KOPT-K1 (cell line): ENCODE data around the gene MEOX2.

Experiments
- H3K27ac ChIP-seq: fragments of 200-600 bp; sonication (generic); 2 replicates; pipeline ENCODE4 v1.5.1; 2016; ENCODE audit warnings: antibody characterized with exemption, mild to moderate bottlenecking, low read depth, low read length; ENCODE audit not compliant: poor library complexity, severe bottlenecking
- H3K36me3 ChIP-seq: fragments of 200-600 bp; sonication (generic); 2 replicates; pipeline ENCODE4 v1.5.1; 2017; ENCODE audit warnings: antibody characterized with exemption, mild to moderate bottlenecking, low read length, moderate library complexity; ENCODE audit not compliant: insufficient read depth
- H3K9me3 ChIP-seq: fragments of 200-600 bp; sonication (generic); 2 replicates; pipeline ENCODE4 v1.5.1; 2017; ENCODE audit warnings: antibody characterized with exemption, low read length, mild to moderate bottlenecking; ENCODE audit not compliant: insufficient read depth, poor library complexity, severe bottlenecking

The MEOX2 gene

DNA sequence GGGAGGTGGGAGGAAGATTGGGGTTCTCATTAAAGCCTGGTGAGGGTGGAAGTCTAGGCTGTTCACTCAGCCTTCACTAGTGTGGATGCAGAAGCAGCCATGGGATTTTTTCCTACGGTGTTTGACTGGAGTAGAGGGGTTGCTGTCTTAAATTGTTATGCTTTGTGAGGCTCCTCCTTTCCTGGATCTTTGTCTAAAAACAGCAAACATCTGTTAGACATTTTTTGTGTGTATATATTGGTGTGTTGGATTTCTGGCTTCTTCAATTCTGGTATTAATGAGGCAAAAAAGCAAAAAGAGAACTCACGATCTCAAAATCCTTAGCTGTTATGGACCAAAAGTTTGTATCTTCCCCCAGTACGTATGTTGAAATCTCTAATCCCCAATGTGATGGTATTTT is 28.2 kb downstream of the MEOX2 start:
- no peaks in the 10 kb centered on the region for H3K36me3 ChIP-seq
- no peak overlapping the region for H3K27ac ChIP-seq
- no peaks in the 10 kb centered on the region for H3K9me3 ChIP-seq

GRCh38 chr7:15652776-15653290 is 33.6 kb downstream of the MEOX2 start:
- Histone ChIP-seq H3K36me3 (no peaks in the 10 kb centered on the region), H3K9me3 (no peaks in the 10 kb centered on the region), H3K27ac (no peak overlapping the region)

- no peaks in the 10 kb centered on the region for H3K36me3 ChIP-seq
- no peak overlapping the region for H3K27ac ChIP-seq
- H3K9me3 ChIP-seq = no peaks in the 10 kb centered on the region
These were observed 34.8 kb downstream of the MEOX2 start for GRCh38 chr7:15651693-15652092.

- H3K36me3 ChIP-seq = no peaks in the 10 kb centered on the region
- H3K27ac ChIP-seq = no peak overlapping the region
- no peaks in the 10 kb centered on the region for H3K9me3 ChIP-seq
These were observed 35.7 kb downstream of the MEOX2 start for GRCh38 chr7:15650787-15651186.

DNA sequence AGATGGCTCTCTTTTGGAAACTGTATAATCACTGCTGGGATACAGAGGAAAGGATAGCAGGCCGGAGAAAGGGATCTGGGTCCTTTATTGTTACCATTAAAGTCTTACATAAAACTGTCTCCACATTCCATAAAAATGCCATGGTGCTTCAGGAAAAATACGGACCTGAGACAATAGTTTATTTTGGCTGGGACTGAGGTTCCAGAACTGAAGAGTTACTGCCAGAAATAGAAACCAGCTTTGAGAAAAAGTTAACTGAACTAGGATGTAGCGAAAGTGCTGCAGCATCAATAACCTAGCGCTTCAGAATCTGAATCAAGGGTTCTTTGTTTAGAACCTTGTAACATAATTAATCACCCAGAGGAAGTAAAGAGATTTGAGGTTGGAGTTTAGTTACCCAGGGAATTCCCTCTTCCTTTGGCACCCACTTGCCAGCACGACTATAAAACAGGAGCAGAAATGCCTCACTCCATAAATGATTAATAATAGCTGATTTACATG is 38.0 kb downstream of the MEOX2 start:
- Histone ChIP-seq H3K27ac (no peak overlapping the region), H3K9me3 (no peaks in the 10 kb centered on the region), H3K36me3 (no peaks in the 10 kb centered on the region)

GRCh38 chr7:15647309-15647708 is 39.2 kb downstream of the MEOX2 start:
- Histone ChIP-seq H3K36me3 (no peaks in the 10 kb centered on the region), H3K27ac (no peak overlapping the region), H3K9me3 (no peaks in the 10 kb centered on the region)

- no peaks in the 10 kb centered on the region for H3K9me3 ChIP-seq
- no peaks in the 10 kb centered on the region for H3K36me3 ChIP-seq
- H3K27ac ChIP-seq = no peak overlapping the region
These were observed 43.3 kb downstream of the MEOX2 start for GRCh38 chr7:15643000-15643705.

DNA sequence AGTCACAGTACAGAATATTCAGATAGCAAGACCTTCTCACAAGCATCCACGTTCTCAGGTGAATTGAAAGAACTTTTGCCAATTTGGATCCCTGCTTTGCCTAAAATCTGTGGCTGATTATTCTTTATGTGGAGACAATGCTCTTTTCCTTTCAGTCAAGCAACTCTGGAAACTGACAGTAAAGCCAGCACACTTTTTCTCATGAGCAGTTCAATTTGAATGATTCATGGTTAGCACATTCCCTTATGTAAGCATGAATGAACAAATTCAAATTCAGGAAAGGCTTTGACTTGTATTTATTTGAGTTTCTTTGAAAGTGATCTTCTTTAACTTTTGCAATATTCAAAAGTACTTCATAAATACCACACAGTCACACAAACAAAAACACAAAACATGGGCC is 57.6 kb downstream of the MEOX2 start:
- H3K27ac ChIP-seq = no peak overlapping the region

GRCh38 chr7:15626041-15626440 is 60.4 kb downstream of the MEOX2 start:
- Histone ChIP-seq H3K9me3 (no peaks in the 10 kb centered on the region), H3K36me3 (no peaks in the 10 kb centered on the region), H3K27ac (no peak overlapping the region)

More for the DNA sequence above, 57.6 kb downstream of the MEOX2 start:
- H3K9me3 ChIP-seq = no peaks in the 10 kb centered on the region
- H3K36me3 ChIP-seq = no peaks in the 10 kb centered on the region

DNA sequence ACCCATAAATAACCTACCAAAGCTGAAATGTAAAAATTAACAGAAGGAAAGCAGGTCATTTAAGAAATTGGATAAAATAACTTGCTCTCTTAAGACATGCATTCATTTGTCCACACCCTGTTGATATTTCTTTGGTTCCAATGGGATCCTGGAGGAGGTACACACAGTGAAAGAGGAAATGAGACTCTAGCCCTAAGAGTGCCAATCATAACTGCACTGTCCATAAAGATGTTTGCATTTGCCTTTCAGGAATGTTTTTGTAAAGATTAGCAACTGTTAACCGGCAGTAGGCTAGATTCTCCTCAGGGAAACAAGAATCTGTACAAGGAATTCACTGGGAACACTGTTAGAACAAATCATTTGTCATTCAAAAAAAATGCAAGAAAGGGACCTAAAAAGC is 61.0 kb downstream of the MEOX2 start:
- no peaks in the 10 kb centered on the region for H3K36me3 ChIP-seq

GRCh38 chr7:15621468-15621867 is 65.0 kb downstream of the MEOX2 start:
- Histone ChIP-seq H3K27ac (no peak overlapping the region), H3K9me3 (no peaks in the 10 kb centered on the region), H3K36me3 (no peaks in the 10 kb centered on the region)

More for the DNA sequence above, 61.0 kb downstream of the MEOX2 start:
- Histone ChIP-seq H3K27ac (no peak overlapping the region), H3K9me3 (no peaks in the 10 kb centered on the region)

DNA sequence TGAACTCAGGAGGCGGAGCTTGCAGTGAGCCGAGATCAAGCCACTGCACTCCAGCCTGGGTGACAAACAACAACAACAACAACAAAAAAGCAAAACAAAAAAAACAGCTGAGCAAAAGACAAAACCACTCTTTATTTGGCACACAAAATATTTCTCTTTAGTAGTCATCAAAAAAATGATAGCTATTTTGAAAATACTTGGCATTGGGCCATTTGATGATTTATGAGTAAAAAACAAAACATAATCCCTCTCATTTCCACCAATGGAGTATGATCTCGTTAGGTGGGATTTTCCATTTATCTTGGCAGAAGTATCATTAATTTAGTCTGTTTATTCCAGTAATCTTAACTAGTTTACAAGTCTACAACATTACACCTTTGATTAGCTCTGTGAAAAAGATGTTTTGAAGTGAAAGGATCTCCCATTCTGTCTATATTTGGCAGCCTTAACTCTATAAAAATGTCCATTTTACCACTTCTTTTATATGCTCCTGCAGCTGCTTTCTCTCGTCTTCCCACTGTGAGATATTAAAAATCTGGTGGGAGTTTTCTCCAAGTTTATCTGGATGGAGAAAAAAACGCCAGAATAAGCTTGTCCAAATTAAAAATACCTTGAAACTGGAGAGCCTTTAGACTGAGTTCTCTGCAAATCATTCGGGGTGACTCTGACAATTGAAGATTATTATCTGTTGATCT is 65.8 kb downstream of the MEOX2 start:
- no peaks in the 10 kb centered on the region for H3K36me3 ChIP-seq
- H3K27ac ChIP-seq = no peak overlapping the region
- H3K9me3 ChIP-seq = no peaks in the 10 kb centered on the region

DNA sequence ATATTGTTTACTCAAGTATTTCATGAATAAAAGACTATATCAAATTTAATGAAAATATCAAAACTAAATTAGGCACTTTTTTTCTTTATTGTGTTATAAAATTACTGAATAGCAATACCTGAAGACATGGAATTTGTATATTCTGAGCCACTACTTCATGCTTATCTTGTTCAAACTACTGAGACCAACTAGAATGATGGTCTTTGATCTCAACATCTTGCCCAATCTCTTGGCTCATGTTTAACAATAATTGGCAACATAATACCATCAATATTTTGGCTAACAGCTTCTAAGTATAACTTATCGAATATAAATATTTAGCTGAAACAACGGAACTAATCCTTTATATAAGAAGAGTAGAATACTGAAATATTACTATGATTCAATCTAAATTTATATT is 68.2 kb downstream of the MEOX2 start:
- no peaks in the 10 kb centered on the region for H3K36me3 ChIP-seq
- H3K27ac ChIP-seq = no peak overlapping the region
- H3K9me3 ChIP-seq = no peaks in the 10 kb centered on the region

DNA sequence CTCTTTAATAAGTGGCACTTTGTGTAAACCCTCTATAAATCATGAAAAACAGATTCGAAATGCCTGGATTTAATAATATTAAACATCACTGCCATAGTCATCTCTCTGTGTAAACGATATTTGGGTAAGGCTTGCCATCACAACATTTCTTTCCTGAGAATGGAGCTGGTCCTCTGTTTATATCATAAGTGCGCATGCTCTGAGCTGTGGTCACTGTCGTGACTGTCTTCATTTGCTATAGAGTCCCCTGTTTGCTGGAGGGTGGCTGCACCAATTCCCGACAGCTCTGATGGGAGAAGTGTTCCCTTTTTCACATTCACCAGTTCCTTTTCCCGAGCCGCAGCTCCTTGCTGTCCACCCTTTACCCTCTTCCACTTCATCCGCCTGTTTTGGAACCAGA is 74.3 kb downstream of the MEOX2 start:
- H3K36me3 ChIP-seq = no peaks in the 10 kb centered on the region
- H3K27ac ChIP-seq = no peak overlapping the region
- H3K9me3 ChIP-seq = no peaks in the 10 kb centered on the region

GRCh38 chr7:15610503-15610902 is 76.0 kb downstream of the MEOX2 start:
- Histone ChIP-seq H3K27ac (no peak overlapping the region), H3K36me3 (no peaks in the 10 kb centered on the region)

GRCh38 chr7:15609287-15609686 is 77.2 kb downstream of the MEOX2 start:
- H3K27ac ChIP-seq = no peak overlapping the region
- no peaks in the 10 kb centered on the region for H3K36me3 ChIP-seq
- no peaks in the 10 kb centered on the region for H3K9me3 ChIP-seq

More at GRCh38 chr7:15610503-15610902, 76.0 kb downstream of the MEOX2 start:
- no peaks in the 10 kb centered on the region for H3K9me3 ChIP-seq
